Skeletal muscle tissue (tissue), 4 donors: ENCODE results near the gene DMPK. TPM values are rescaled to one million over a fixed set of nuclear protein-coding genes. Genes with fewer than 3 reads are reported as not detected.
A peak's percentile ranks its signal among the peaks of the same experiment; 100 is the strongest.

Source experiments
- H3K27ac ChIP-seq: one replicate; pipeline ENCODE4 v1.7.0; 2013; ENCODE audit warnings: mild to moderate bottlenecking, low read depth, low read length, inconsistent platforms
- H3K27me3 ChIP-seq, 3 donors: one replicate each; pipeline ENCODE4 v1.7.0; 2013; ENCODE audit warnings: low read length in 3 of 3; ENCODE audit not compliant: control insufficient read depth in 3 of 3, insufficient read depth in 3 of 3
- H3K36me3 ChIP-seq, 3 donors: one replicate each; pipeline ENCODE4 v1.7.0; 2013; ENCODE audit warnings: low read length in 3 of 3; ENCODE audit not compliant: control insufficient read depth in 3 of 3, insufficient read depth in 3 of 3
- H3K4me1 ChIP-seq, 3 donors: one replicate each; pipeline ENCODE4 v1.7.0; 2013; ENCODE audit warnings: low read length in 3 of 3, mild to moderate bottlenecking in 3 of 3; ENCODE audit not compliant: control insufficient read depth in 3 of 3, insufficient read depth in 3 of 3
- H3K4me3 ChIP-seq, 3 donors: one replicate each; pipeline ENCODE4 v1.7.0; 2013; ENCODE audit warnings: low read length in 3 of 3
- H3K9ac ChIP-seq, 3 donors: one replicate each; pipeline ENCODE4 v1.7.0; 2013; ENCODE audit warnings: low read length in 3 of 3, mild to moderate bottlenecking in 3 of 3, moderate library complexity in 2 of 3, low read depth in 1 of 3
- H3K9me3 ChIP-seq, 3 donors: one replicate each; pipeline ENCODE4 v1.7.0; 2013; ENCODE audit warnings: low read length in 3 of 3; ENCODE audit not compliant: control insufficient read depth in 3 of 3
- total RNA-seq: library from RNA; depleted of rRNA; stranded (reverse); fragments of >200 nt; gene quantifications from one replicate; pipeline ENCODE4 v1.2.3, GENCODE V29; 2014
- donor health status: Osteomylitis.

DMPK gene
- total RNA-seq, 1 donor from 2014 or later = 160 TPM

DNA sequence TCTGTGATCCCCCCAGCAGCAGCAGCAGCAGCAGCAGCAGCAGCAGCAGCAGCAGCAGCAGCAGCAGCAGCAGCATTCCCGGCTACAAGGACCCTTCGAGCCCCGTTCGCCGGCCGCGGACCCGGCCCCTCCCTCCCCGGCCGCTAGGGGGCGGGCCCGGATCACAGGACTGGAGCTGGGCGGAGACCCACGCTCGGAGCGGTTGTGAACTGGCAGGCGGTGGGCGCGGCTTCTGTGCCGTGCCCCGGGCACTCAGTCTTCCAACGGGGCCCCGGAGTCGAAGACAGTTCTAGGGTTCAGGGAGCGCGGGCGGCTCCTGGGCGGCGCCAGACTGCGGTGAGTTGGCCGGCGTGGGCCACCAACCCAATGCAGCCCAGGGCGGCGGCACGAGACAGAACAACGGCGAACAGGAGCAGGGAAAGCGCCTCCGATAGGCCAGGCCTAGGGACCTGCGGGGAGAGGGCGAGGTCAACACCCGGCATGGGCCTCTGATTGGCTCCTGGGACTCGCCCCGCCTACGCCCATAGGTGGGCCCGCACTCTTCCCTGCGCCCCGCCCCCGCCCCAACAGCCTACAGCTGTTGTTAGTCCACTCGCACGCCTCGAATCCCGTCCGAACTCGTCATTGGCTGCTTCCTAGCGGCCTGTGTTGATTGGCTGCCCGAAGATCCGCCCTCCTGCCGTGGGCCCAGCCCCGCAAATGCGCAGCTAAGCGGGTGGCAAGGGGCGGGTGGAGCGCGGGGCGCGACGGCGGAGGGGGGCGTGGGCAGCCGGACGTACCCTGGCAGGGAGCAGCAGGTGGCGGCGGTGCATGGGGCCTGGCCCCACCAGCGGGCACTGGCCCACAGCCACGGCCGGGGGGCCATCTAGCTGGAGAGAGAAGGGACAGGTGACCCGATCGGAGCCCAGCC, 11.8 kb downstream of the DMPK start:
- peak overlapping the region; percentile 93 for H3K27ac ChIP-seq
- no peaks in the 10 kb centered on the region for H3K27me3 ChIP-seq
- peaks cover 7 to 25% (median 19%) of the 10 kb centered on the region in 3 donors for H3K36me3 ChIP-seq
- peak overlapping the region; percentile 57 to 90 (median 76) for H3K9ac ChIP-seq
- H3K4me1 ChIP-seq = peaks cover 29 to 60% (median 34%) of the 10 kb centered on the region in 3 donors
- H3K9me3 ChIP-seq = no peaks in the 10 kb centered on the region
- H3K4me3 ChIP-seq = peak overlapping the region; percentile 74 to 95 (median 91)

DNA sequence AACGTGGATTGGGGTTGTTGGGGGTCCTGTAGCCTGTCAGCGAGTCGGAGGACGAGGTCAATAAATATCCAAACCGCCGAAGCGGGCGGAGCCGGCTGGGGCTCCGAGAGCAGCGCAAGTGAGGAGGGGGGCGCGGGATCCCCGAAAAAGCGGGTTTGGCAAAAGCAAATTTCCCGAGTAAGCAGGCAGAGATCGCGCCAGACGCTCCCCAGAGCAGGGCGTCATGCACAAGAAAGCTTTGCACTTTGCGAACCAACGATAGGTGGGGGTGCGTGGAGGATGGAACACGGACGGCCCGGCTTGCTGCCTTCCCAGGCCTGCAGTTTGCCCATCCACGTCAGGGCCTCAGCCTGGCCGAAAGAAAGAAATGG, 12.5 kb downstream of the DMPK start:
- Histone ChIP-seq H3K4me1 (peaks cover 34 to 66% (median 40%) of the 10 kb centered on the region in 3 donors), H3K27me3 (no peaks in the 10 kb centered on the region), H3K36me3 (peaks cover 7 to 25% (median 19%) of the 10 kb centered on the region in 3 donors), H3K9ac (peak overlapping the region; percentile 57 to 90 (median 76)), H3K9me3 (no peaks in the 10 kb centered on the region), H3K4me3 (peak overlapping the region; percentile 74 to 95 (median 91)), H3K27ac (peak overlapping the region; percentile 93)

DNA sequence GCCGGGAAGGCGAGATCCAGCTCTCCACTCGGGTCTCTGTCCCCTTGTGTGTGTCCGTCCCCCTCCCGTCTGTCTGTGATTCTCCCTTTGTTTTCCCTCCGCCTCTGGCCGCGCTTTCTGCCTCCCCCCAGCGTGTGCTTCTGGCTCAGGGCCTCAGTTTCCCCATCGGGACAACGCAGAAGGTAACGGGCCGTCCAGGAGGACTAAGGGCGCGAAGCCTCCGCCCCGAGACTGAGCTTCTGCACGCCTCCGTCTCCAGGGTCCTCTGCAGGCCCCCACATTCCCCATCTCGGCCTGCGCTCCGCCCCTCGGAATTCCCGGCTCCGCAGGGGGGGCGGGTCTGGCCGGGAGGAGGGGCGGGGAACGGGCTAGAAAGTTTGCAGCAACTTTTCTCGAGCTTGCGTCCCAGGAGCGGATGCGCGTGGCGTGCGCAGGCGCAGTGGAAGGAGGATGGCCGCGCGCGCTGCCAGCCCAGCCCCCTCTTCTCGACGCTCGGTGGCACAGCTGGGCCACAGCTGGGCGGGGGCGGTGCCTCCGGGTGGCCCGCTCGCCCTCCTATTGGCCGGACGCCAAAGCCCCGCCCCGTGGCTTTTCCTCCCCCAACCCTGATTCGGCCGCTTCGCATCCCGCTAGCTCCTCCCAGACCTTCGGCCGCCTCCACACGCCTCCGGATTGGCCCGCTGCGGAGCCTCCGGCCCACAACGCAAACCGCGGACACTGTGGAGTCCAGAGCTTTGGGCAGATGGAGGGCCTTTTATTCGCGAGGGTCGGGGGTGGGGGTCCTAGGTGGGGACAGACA, 13.1 kb downstream of the DMPK start, which contains the start of gene SIX5:
Gene SIX5 (minus strand): TSS at position 269 of the 799 bp plus-strand sequence. CDS start 408 bp downstream, outside the sequence.
- Histone ChIP-seq H3K4me3 (peak within 1 kb of the TSS; percentile 79 to 95 (median 91)), H3K27me3 (no peaks in the 10 kb centered on the region), H3K9me3 (no peaks in the 10 kb centered on the region), H3K27ac (peak within 1 kb of the TSS; percentile 93), H3K4me1 (peaks cover 40 to 72% (median 46%) of the 10 kb centered on the region in 3 donors), H3K36me3 (peaks cover 6 to 21% (median 16%) of the 10 kb centered on the region in 3 donors), H3K9ac (peak within 1 kb of the TSS; percentile 81 to 92 (median 90))

DNA sequence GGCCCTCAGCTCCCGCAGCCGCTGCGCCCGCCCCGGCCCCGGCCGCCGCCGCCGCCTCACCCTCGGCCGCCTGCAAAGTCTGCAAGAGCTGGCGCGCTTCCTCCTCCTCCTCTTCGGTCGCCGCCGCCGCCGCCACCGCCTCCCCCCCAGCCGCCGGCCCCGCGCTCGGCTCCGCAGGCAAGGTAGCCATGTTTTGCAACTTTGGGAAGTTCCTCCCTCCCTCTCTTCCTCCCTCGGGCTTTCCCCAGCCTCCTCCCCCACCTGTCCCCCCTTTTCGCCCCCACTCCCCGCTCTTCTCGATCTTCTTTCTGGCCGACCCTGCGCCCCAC, 13.7 kb downstream of the DMPK start:
- Histone ChIP-seq H3K9me3 (no peaks in the 10 kb centered on the region), H3K4me3 (peak overlapping the region; percentile 74 to 95 (median 91)), H3K9ac (peak overlapping the region; percentile 77 to 90 (median 85)), H3K27ac (peak overlapping the region; percentile 93), H3K27me3 (no peaks in the 10 kb centered on the region), H3K36me3 (peaks cover 6 to 20% (median 16%) of the 10 kb centered on the region in 3 donors), H3K4me1 (peaks cover 45 to 77% (median 52%) of the 10 kb centered on the region in 3 donors)

DNA sequence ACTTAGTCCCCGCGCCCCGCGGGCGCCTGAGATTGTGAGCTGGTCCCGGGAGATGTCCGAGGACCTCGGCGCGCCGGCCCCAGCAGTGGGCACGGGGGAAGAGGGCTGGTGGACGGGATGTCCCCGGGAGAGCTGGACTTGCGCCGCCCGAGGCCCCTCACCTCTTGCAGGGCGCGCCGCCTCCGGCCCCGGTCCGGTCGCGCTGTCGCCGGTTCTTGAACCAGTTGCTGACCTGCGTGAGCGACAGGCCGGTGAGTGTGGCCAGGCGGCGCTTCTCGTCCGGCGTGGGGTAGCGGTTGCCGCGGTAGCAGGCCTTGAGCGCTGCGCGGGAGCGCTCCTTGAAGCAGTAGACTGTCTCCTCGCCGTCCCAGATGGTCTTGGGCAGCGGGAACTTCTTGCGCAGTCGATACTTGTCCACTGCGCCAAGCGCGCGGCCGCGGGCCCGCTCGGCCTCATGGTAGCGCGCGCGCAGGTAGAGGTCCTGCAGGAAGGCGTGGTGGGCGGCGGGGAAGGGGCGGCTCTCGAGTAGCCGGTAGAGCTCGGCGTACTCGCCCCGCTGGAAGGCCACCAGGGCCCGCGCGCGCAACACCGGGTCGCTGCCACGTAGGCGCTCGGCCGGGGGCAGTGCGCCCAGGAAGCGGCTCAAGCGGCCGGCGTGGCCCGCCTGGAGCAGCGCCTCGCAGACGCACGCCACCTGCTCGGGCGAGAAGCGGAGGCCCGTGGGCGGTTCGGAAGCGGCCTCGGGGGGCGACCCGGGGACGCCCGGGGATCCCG, 14.2 kb downstream of the DMPK start:
- Histone ChIP-seq H3K4me3 (peak overlapping the region; percentile 79 to 91 (median 87)), H3K9me3 (no peaks in the 10 kb centered on the region), H3K4me1 (peaks cover 46 to 73% (median 53%) of the 10 kb centered on the region in 3 donors), H3K36me3 (peaks cover 6 to 15% (median 14%) of the 10 kb centered on the region in 3 donors), H3K27ac (peak overlapping the region; percentile 93), H3K27me3 (no peaks in the 10 kb centered on the region), H3K9ac (peak overlapping the region; percentile 81 to 92 (median 90))

DNA sequence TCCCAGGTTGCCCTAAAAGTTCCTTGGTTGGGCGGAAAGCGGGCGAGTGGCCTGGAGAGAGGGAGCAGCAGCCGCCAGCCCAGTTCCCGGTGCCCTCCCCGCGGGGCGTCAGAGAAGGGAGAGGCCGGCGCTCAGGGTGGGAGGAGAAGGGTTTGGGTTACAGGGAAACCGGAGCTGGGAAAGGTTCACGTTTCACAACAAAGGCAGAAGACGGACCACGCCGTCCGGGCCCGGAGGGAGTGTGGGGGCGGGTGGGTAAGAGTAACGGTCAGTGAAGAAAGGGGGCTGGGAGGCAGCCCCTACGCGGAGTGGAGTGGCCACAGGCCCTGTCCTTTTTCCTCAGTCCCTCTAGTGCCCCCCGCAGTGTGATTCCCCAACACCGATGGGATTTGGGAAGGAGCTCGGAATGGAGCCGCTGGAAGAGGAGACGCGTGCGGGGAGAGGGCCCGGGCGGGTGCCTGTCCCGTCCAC, 14.8 kb downstream of the DMPK start:
- H3K27me3 ChIP-seq = no peaks in the 10 kb centered on the region
- no peaks in the 10 kb centered on the region for H3K9me3 ChIP-seq
- H3K4me3 ChIP-seq = peak overlapping the region; percentile 79 to 91 (median 87)
- peak overlapping the region; percentile 81 to 92 (median 90) for H3K9ac ChIP-seq
- H3K4me1 ChIP-seq = peaks cover 46 to 69% (median 52%) of the 10 kb centered on the region in 3 donors
- H3K27ac ChIP-seq = peak overlapping the region; percentile 93
- H3K36me3 ChIP-seq = peaks cover 6 to 9% (median 8%) of the 10 kb centered on the region in 3 donors

DNA sequence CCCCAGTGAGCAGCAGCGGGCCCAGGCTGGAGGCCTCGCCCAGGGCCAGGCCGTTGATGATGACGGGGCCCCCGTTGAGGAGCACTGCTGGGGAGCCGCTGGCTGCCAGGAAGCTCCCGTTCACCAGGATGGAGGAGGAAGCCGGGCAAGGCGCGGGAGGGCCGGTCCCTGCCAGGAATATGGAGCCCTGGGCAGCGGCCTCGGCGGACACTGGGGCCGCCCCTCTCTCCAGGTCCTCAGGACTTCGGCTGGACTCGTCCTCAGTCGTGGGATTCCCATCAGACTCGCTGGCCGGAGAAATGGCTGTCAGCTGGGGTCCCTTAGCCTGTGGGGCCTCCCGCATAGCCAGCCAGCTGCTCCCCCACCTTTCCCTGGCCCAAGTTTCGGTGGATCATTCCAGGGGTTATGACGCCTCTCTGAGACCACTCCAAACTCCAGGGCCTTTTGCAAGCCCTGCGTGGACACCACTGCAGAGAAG, 15.4 kb downstream of the DMPK start:
- peaks cover 46 to 69% (median 50%) of the 10 kb centered on the region in 3 donors for H3K4me1 ChIP-seq
- peak overlapping the region; percentile 93 for H3K27ac ChIP-seq
- no peaks in the 10 kb centered on the region for H3K9me3 ChIP-seq
- H3K36me3 ChIP-seq = peaks cover 2 to 5% (median 4%) of the 10 kb centered on the region in 3 donors
- peak overlapping the region; percentile 79 to 91 (median 87) for H3K4me3 ChIP-seq
- peak overlapping the region; percentile 81 to 92 (median 90) for H3K9ac ChIP-seq
- H3K27me3 ChIP-seq = no peaks in the 10 kb centered on the region

DNA sequence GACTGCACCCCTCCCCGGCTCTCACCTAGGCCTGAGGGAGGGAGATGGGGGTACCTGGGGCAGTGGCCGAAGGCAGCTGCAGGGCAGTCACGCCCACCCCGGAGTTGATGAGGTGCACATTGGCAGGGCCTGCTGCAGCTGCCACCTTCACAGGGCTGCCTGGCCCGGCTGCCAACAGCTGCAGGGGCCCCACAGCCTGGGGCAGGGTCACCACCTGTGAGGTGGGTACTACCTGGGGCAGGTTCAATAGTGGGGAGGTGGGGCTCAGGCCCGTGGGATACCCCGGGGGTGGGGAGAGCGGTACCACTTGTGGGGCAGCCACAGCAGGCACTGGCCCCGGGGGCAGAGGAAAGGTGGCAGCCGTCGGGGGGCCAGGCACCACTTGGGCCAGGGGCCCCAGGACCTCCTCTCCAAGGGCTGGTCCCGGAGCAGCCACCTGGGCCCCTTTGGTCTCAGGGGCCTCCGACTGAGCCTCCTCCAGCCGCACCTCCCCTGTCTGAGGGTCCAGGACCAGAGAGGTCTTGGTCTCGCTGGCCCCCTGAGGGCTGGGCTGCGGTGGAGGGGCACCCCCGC, 15.9 kb downstream of the DMPK start:
- H3K27me3 ChIP-seq = no peaks in the 10 kb centered on the region
- peaks cover 2 to 5% (median 4%) of the 10 kb centered on the region in 3 donors for H3K36me3 ChIP-seq
- H3K9ac ChIP-seq = peak overlapping the region in 2 of 3 donors; percentile 90 to 92
- H3K9me3 ChIP-seq = no peaks in the 10 kb centered on the region
- peak overlapping the region; percentile 93 for H3K27ac ChIP-seq
- H3K4me1 ChIP-seq = peaks cover 46 to 68% (median 50%) of the 10 kb centered on the region in 3 donors
- H3K4me3 ChIP-seq = peak overlapping the region in 2 of 3 donors; percentile 87 to 91
